AG10803 (cell line): ENCODE results near the gene NCAM2.
A peak's percentile ranks its signal among the peaks of the same experiment; 100 is the strongest.

ENCODE experiments used
- DNase-seq: peaks from one replicate; pipeline ENCODE4 v3.0.0; 2010; ENCODE audit warnings: low read depth
- H3K4me3 ChIP-seq: 2 replicates; pipeline ENCODE4 v1.5.1; 2011; ENCODE audit warnings: mild to moderate bottlenecking, low read length, control low read depth
- CTCF ChIP-seq: conservative IDR thresholded peaks from 2 replicates; pipeline ENCODE4 v1.5.1; 2011; ENCODE audit warnings: mild to moderate bottlenecking, low read length, control low read depth, inconsistent platforms

The NCAM2 gene

GRCh38 chr21:20997636-20998455 lies at the start of gene NCAM2:
Gene NCAM2 (plus strand): TSS chr21:20998409.
- TF ChIP-seq CTCF, result no peak
- peak within 1 kb of the TSS; percentile 66 for H3K4me3 ChIP-seq
- peak; percentile 87 for DNase-seq

GRCh38 chr21:20949884-20950283 lies 48.3 kb upstream of the NCAM2 start:
- DNase-seq, result no peak
- H3K4me3 ChIP-seq, result no peak overlapping the region
- TF ChIP-seq CTCF, result no peak

- no peak overlapping the region for H3K4me3 ChIP-seq
- TF ChIP-seq CTCF, result no peak
- no peak for DNase-seq
Observed at GRCh38 chr21:20965816-20966215, 32.4 kb upstream of the NCAM2 start.

- DNase-seq, result peak; percentile 0
- no peak overlapping the region for H3K4me3 ChIP-seq
- TF ChIP-seq CTCF, result no peak
Observed at GRCh38 chr21:20968391-20968790, 29.8 kb upstream of the NCAM2 start.

GRCh38 chr21:20970691-20971090 lies 27.5 kb upstream of the NCAM2 start:
- TF ChIP-seq CTCF, result no peak
- no peak for DNase-seq

GRCh38 chr21:20971296-20971921 lies 26.8 kb upstream of the NCAM2 start:
- peak; percentile 52 for TF ChIP-seq CTCF
- H3K4me3 ChIP-seq, result no peak overlapping the region
- peak; percentile 44 for DNase-seq

More at GRCh38 chr21:20970691-20971090, 27.5 kb upstream of the NCAM2 start:
- H3K4me3 ChIP-seq, result no peak overlapping the region

- DNase-seq, result no peak
- H3K4me3 ChIP-seq, result no peak overlapping the region
- no peak for TF ChIP-seq CTCF
Observed at GRCh38 chr21:20994790-20995189, 3.4 kb upstream of the NCAM2 start.
